Measurements from ENCODE around the gene FTSJ3. TPM values are rescaled to one million over a fixed set of nuclear protein-coding genes. Genes with fewer than 3 reads are reported as not detected.

Gene FTSJ3
- total RNA-seq, 1 experiment from 2014 or later, result 80.3 TPM

- Histone ChIP-seq H3K4me1 (ENCODE audit: insufficient read depth, low read length) (no peaks in the 10 kb centered on the region), H3T11ph (ENCODE audit: low read length) (no peak overlapping the region), H2BK15ac (ENCODE audit: low read depth, low read length) (no peak overlapping the region), H2BK12ac (ENCODE audit: insufficient read length, low read depth, low read length) (no peak overlapping the region), H3K9ac (ENCODE audit: extremely low read depth, insufficient read length, low read length) (no peak overlapping the region), H3K27me3 (ENCODE audit: insufficient read depth, low read length) (peaks cover 4% of the 10 kb centered on the region; the same call in 1 of the 2 replicates), H3K14ac (ENCODE audit: insufficient read depth, low read length) (no peak overlapping the region), H3K23me2 (ENCODE audit: insufficient read length, low read depth, low read length, poor library complexity, severe bottlenecking) (no peaks in the 10 kb centered on the region), H3K4me2 (ENCODE audit: insufficient read depth, insufficient read length, low read length) (no peak overlapping the region), H4K91ac (ENCODE audit: insufficient read length, low read depth, low read length) (no peak overlapping the region), H3K18ac (ENCODE audit: insufficient read length, low read depth, low read length) (no peak overlapping the region), H2AK5ac (ENCODE audit: insufficient read length, low read length) (no peak overlapping the region), H3K79me2 (ENCODE audit: insufficient read depth, low read length) (no peaks in the 10 kb centered on the region), H2BK120ac (ENCODE audit: low read depth, low read length, poor library complexity, severe bottlenecking) (no peak overlapping the region), H3K56ac (ENCODE audit: insufficient read length, low read depth, low read length) (no peak overlapping the region), H4K20me1 (ENCODE audit: control insufficient read depth, insufficient read depth, insufficient read length) (no peaks in the 10 kb centered on the region), H3K27ac (ENCODE audit: insufficient read length, low read depth, low read length) (no peak overlapping the region), H2BK20ac (ENCODE audit: low read depth, low read length, poor library complexity, severe bottlenecking) (no peak overlapping the region), H3K9me3 (ENCODE audit: control insufficient read depth, low read depth, low read length) (no peaks in the 10 kb centered on the region), H4K5ac (ENCODE audit: insufficient read length, low read depth, low read length) (no peak overlapping the region), H3K23ac (ENCODE audit: insufficient read length, low read depth, low read length) (no peak overlapping the region), H4K8ac (replicated peaks; ENCODE audit: insufficient read length, low read depth, low read length) (no peak overlapping the region), H2AFZ (ENCODE audit: low read length) (no peak overlapping the region), H3K79me1 (ENCODE audit: insufficient read depth, low read depth, low read length, poor library complexity, severe bottlenecking) (no peaks in the 10 kb centered on the region), H3K4ac (ENCODE audit: low read depth, low read length) (no peak overlapping the region), H2BK5ac (ENCODE audit: insufficient read length, low read length) (no peak overlapping the region)
- Mint-ChIP-seq H3K36me3 (ENCODE audit: insufficient read depth in 1 of 3, low read depth in 3 of 3) (peaks cover 0 to 10% (median 3%) of the 10 kb centered on the region in 3 experiments; a peak in 4 of 7 replicates), H3K4me1 (peaks cover 2 to 10% of the 10 kb centered on the region in 2 experiments; a peak in 3 of 4 replicates), H3K9me3 (peaks cover 8 to 15% of the 10 kb centered on the region in 2 experiments), H3K4me3 (no peak overlapping the region), H3K27ac (no peak overlapping the region), H3K27me3 (ENCODE audit: low read depth) (peaks cover 67% of the 10 kb centered on the region)
- no peak for DNase-seq
- TF ChIP-seq CTCF (conservative IDR thresholded peaks at IDR 0.05), result no peak
- WGBS (ENCODE audit: extremely low coverage, insufficient read length, low lambda C conversion rate), result no CpG with 5 or more reads among the region's 3 CpGs
These were observed 20.2 kb upstream of the FTSJ3 start for GRCh38 chr17:63847525-63848249.
